Measurements from ENCODE around the gene MYO16. TPM values are rescaled to one million over a fixed set of nuclear protein-coding genes. Genes with fewer than 3 reads are reported as not detected.

The MYO16 gene
- total RNA-seq, 1 donor from 2014 or later, result 0.49 TPM

DNA sequence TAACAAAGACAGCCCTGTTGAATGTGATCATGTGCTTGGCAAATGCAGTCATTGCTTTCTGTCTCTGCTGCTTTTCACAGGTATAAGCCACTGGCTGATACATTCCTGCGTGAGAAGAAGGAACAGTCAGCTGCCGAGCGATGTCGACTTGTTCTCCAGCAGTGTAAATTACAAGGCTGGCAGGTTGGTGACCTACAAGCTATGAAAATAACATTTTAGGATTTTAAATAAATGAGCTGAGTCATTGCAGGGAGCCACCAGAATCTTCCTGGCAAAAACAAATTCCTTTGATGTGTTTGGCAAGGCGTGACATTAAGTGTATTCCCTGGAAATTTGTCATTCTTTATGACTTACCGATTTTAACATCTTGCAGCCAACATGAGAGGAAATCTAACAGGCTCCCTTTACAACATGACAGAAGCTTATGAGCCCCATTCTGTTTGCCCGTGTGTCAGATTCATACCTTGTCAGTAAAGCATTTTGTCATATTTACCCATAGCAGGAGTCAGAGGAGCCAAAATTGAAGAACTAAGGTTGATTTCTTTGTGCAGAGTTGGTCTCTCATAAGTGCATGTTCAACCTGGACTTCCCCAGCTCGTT is 471.4 kb downstream of the MYO16 start:
- intact Hi-C loops (cut with DNase I), result no loop called here
- no peaks in the 10 kb centered on the region for H3K4me1 ChIP-seq
- no peaks in the 10 kb centered on the region for H3K27me3 ChIP-seq
- no peak for DNase-seq (ENCODE audit: extremely low spot score in 2 of 2)
- H3K27ac ChIP-seq, result no peak overlapping the region
- no peaks in the 10 kb centered on the region for H3K9me3 ChIP-seq
- no peak for TF ChIP-seq POLR2AphosphoS5 (IDR thresholded peaks at IDR 0.05; ENCODE audit: insufficient read depth in 1 of 2, low read depth in 1 of 2)
- TF ChIP-seq POLR2A (IDR thresholded peaks at IDR 0.05), result no peak
- TF ChIP-seq, protein P1, sequence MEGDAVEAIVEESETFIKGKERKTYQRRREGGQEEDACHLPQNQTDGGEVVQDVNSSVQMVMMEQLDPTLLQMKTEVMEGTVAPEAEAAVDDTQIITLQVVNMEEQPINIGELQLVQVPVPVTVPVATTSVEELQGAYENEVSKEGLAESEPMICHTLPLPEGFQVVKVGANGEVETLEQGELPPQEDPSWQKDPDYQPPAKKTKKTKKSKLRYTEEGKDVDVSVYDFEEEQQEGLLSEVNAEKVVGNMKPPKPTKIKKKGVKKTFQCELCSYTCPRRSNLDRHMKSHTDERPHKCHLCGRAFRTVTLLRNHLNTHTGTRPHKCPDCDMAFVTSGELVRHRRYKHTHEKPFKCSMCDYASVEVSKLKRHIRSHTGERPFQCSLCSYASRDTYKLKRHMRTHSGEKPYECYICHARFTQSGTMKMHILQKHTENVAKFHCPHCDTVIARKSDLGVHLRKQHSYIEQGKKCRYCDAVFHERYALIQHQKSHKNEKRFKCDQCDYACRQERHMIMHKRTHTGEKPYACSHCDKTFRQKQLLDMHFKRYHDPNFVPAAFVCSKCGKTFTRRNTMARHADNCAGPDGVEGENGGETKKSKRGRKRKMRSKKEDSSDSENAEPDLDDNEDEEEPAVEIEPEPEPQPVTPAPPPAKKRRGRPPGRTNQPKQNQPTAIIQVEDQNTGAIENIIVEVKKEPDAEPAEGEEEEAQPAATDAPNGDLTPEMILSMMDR (IDR thresholded peaks at IDR 0.05), result no peak
- no peaks in the 10 kb centered on the region for H3K36me3 ChIP-seq
- no peak overlapping the region for H3K4me3 ChIP-seq

DNA sequence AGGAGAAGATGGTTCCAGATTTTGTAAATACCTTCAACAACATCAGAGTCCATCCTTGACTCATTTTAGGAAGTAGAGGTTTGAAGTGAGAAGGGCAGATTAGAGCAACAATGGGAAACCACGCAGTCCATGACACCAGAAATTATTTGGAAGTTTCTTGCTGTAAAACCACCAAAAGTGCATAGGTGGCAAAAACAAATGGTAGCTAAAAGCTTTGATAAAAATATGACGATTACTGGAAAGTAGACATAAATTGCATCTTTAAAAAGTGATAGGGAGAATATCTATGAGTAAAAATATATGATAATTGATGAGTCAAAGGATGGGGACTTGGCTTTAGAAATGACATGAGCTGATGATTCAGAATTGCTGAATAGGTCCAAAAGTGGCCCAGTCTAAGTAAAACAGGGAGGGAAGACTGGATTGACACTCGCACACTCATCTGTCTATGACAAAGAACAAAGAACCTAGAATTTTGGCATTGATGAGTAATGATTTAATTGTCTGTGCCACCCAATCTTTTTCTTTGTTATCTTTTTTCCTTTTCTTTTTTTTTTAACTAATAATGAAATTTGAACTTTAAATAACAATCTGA is 472.2 kb downstream of the MYO16 start:
- Histone ChIP-seq H3K27ac (no peak overlapping the region), H3K9me3 (no peaks in the 10 kb centered on the region), H3K4me3 (no peak overlapping the region), H3K4me1 (no peaks in the 10 kb centered on the region), H3K27me3 (no peaks in the 10 kb centered on the region), H3K36me3 (no peaks in the 10 kb centered on the region)
- no peak for DNase-seq (ENCODE audit: extremely low spot score in 2 of 2)
- no peak for TF ChIP-seq POLR2A (IDR thresholded peaks at IDR 0.05)
- TF ChIP-seq POLR2AphosphoS5 (IDR thresholded peaks at IDR 0.05; ENCODE audit: insufficient read depth in 1 of 2, low read depth in 1 of 2), result no peak
- TF ChIP-seq, protein P1 (IDR thresholded peaks at IDR 0.05), result no peak
- intact Hi-C loops (cut with DNase I), result no loop called here

DNA sequence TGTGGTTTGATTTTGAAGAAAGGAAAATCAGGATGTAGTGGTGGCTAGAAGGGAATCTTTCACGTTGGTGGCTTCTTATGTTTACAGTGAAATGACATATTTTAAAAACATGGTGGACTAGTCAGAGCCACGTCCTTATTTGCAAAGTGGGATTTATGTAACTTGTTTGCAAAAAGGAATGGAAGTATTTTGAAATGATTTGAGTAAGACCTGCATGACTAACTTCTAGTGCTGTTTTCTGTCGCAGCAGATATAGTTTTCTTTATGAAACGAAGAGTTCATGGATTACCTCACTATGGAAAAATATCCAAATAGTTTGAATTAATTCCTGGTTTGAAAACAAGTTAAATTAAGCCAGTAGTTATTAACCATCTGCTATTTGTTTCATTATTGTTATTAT is 476.5 kb downstream of the MYO16 start:
- TF ChIP-seq, protein P1 (IDR thresholded peaks at IDR 0.05), result no peak
- TF ChIP-seq POLR2A (IDR thresholded peaks at IDR 0.05), result no peak
- no peak for TF ChIP-seq POLR2AphosphoS5 (IDR thresholded peaks at IDR 0.05; ENCODE audit: insufficient read depth in 1 of 2, low read depth in 1 of 2)
- Histone ChIP-seq H3K27ac (no peak overlapping the region), H3K4me1 (no peaks in the 10 kb centered on the region), H3K36me3 (no peaks in the 10 kb centered on the region), H3K27me3 (no peaks in the 10 kb centered on the region), H3K9me3 (no peaks in the 10 kb centered on the region), H3K4me3 (no peak overlapping the region)
- intact Hi-C loops (cut with DNase I), result no loop called here
- no peak for DNase-seq (ENCODE audit: extremely low spot score in 2 of 2)

DNA sequence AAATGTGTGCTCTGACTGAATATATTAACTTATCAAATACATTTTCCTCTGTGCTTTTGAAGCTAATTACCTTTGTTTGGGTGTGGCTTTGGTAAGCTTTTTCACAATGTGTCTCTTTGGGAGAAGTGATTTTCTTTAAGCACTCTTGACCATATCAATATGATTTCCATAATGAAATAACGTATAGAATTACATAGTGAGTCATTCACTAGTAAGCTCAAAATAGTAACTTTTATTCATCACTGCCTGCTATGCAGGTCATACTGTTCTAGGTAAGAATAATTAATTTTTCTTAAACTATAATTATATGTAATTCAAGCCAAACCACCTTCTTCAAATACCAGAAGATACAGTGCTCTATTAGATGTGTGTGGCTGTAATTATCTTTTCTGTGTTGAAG is 480.7 kb downstream of the MYO16 start:
- H3K9me3 ChIP-seq, result no peaks in the 10 kb centered on the region
- no peak for DNase-seq (ENCODE audit: extremely low spot score in 2 of 2)
- H3K4me3 ChIP-seq, result no peak overlapping the region
- no peaks in the 10 kb centered on the region for H3K36me3 ChIP-seq
- no peaks in the 10 kb centered on the region for H3K27me3 ChIP-seq
- H3K4me1 ChIP-seq, result no peaks in the 10 kb centered on the region
- no peak overlapping the region for H3K27ac ChIP-seq
- intact Hi-C loops (cut with DNase I), result no loop called here
- no peak for TF ChIP-seq POLR2AphosphoS5 (IDR thresholded peaks at IDR 0.05; ENCODE audit: insufficient read depth in 1 of 2, low read depth in 1 of 2)
- TF ChIP-seq, protein P1 (IDR thresholded peaks at IDR 0.05), result no peak
- no peak for TF ChIP-seq POLR2A (IDR thresholded peaks at IDR 0.05)

DNA sequence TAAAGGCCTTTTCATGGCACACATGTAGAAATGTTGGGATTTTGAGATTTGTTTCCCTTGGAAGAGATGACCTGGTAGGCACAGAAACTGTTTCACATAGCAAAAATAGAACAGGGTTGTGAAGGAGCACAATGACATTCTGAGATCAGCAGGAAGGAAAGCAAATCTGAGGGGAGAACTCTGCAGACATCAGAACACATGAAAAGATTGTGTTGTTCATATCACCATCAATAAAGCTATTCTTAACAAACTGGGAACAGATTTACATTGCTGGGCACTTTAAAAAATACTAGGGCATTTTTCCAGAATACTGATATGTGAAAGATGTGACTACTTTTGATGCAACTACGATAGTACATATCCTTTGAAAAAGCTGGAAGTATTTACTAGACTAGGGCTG is 481.7 kb downstream of the MYO16 start:
- TF ChIP-seq POLR2AphosphoS5 (IDR thresholded peaks at IDR 0.05; ENCODE audit: insufficient read depth in 1 of 2, low read depth in 1 of 2) (no peak), POLR2A (IDR thresholded peaks at IDR 0.05) (no peak)
- TF ChIP-seq, protein P1 (IDR thresholded peaks at IDR 0.05), result no peak

More for the DNA sequence above, 481.7 kb downstream of the MYO16 start:
- DNase-seq (ENCODE audit: extremely low spot score in 2 of 2), result no peak
- Histone ChIP-seq H3K36me3 (no peaks in the 10 kb centered on the region), H3K9me3 (no peaks in the 10 kb centered on the region), H3K4me1 (no peaks in the 10 kb centered on the region), H3K27me3 (no peaks in the 10 kb centered on the region), H3K4me3 (no peak overlapping the region), H3K27ac (no peak overlapping the region)
- intact Hi-C loops (cut with DNase I), result no loop called here
